IPS DF 6.9 (cell line): ENCODE results near the gene SEMA4C.

ENCODE experiments used
- DNase-seq: peaks from one replicate; pipeline ENCODE4 v3.0.0-alpha.2; 2013; ENCODE audit warnings: low read depth, low spot score
- H3K27ac ChIP-seq: one replicate; pipeline ENCODE4 v1.5.1; 2013; ENCODE audit warnings: low read length, control low read depth
- H3K27me3 ChIP-seq: 2 replicates; pipeline ENCODE4 v1.6.1; 2013; ENCODE audit warnings: mild to moderate bottlenecking, low read length; ENCODE audit not compliant: control insufficient read depth, insufficient read depth
- H3K36me3 ChIP-seq: 2 replicates; pipeline ENCODE4 v1.6.1; 2013; ENCODE audit warnings: low read length; ENCODE audit not compliant: control insufficient read depth, insufficient read depth
- H3K4me1 ChIP-seq: 2 replicates; pipeline ENCODE4 v1.6.1; 2013; ENCODE audit warnings: low read length; ENCODE audit not compliant: control insufficient read depth, insufficient read depth
- H3K4me3 ChIP-seq: 2 replicates; pipeline ENCODE4 v1.5.1; 2013; ENCODE audit warnings: mild to moderate bottlenecking, low read length
- H3K9me3 ChIP-seq: 2 replicates; pipeline ENCODE4 v1.6.1; 2013; ENCODE audit warnings: low read length, inconsistent platforms; ENCODE audit not compliant: control insufficient read depth, insufficient read depth
- WGBS: extraction: QIAGEN DNeasy Blood & Tissue Kit; methylation state at CpG from one replicate; pipeline ENCODE4 v1.1.7; 2013; ENCODE audit warnings: mixed read lengths, missing lambda C conversion rate; ENCODE audit not compliant: insufficient read length, insufficient coverage; 5-methylcytosine and 5-hydroxymethylcytosine counted together

SEMA4C gene

DNA sequence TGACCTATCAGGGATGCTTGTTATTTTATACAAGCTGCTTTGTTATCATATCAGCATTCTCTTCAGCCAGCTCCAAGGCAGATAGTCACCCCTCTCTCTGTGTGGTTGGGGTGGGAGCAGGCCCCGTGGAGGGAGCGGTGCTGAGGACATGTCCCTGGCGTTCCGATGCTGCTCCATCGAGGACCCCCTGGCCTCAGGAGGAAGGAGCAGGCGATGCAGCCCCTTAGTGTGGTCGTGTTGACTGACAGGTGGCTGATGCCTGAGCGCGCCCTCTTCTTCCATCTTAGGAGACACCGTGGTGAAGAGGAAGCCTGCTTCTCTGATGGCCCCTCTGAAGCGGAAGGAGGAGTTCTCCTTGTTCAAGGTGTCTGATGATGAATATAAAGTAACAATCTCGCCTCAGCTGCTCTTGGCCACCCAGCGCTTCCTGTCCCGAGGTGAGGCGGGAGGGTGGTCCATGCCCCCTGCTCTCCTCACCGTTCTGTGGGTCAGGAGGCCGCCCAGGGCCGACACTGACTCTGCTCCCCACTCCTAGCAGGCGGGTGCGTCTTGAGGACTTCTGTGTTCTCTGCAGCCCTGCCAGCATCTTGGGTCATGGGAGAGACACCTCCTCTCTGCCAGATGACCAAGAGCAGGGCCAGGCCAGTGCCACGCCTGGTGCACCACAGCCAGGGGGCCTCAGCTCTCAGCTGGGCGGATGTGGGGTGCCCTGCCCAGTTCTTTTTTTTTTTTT is 43.2 kb downstream of the SEMA4C start:
- no peaks in the 10 kb centered on the region for H3K9me3 ChIP-seq
- DNase-seq, result no peak
- H3K4me1 ChIP-seq, result no peaks in the 10 kb centered on the region
- no CpG with 5 or more reads among the region's 22 CpGs for WGBS
- no peak overlapping the region for H3K4me3 ChIP-seq
- no peaks in the 10 kb centered on the region for H3K27me3 ChIP-seq
- H3K27ac ChIP-seq, result no peak overlapping the region
- peaks cover 36% of the 10 kb centered on the region for H3K36me3 ChIP-seq

DNA sequence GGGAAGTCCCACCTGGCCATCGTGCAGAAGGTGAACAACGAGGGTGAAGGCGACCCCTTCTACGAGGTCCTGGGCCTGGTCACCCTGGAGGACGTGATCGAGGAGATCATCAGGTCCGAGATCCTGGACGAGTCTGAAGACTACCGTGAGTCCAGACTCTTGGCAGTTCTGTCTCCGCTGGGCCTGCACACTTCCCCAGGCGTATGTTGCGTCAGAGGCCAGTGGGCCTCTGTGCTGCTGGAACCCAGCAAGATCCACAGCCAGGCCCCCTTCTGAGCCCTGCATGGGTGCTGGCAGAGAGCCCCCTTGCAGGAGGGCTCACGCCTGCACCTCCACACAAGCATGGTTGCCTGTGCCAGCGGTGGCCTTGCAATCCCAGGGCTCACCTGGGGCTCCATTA is 44.8 kb downstream of the SEMA4C start:
- Histone ChIP-seq H3K9me3 (no peaks in the 10 kb centered on the region), H3K27ac (no peak overlapping the region), H3K27me3 (no peaks in the 10 kb centered on the region), H3K36me3 (peaks cover 31% of the 10 kb centered on the region), H3K4me1 (no peaks in the 10 kb centered on the region), H3K4me3 (no peak overlapping the region)
- WGBS, result no CpG with 5 or more reads among the region's 14 CpGs
- no peak for DNase-seq

DNA sequence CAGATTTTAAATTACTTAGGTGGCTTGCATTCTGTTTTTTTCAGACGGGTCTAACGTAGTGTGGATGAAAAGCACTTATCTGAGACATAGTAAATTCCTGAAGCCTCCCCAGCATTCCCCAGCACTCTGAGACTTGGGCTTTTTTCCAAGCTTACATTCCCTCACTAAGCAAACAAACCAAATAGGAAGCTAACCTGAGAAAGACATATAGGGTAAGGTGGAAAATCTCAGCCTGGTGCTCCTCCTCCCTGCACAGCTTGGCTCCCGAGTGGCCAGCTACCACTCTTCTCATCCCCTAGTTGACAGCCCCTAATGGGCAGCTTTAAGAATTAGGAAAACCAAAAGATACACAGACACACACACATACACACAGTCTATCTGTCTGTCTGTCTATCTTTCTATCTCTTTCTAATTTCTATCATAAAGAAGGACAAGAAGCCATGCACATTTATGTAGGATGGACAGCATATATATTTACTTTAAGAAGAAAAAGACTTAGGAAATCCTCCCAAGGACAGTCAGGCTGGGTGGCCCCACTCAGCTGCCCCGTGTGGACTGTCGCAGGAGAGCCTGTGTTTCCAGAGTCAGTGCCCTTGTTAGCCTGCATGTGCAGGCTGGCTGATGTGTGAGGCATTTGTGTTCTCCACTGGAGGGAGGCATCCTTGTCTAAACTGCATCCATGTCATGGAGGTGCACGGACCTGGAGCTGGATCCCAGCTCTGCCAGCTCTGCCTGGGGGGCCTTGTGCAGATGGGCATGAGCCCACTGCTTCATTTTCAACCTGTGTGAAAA is 45.6 kb downstream of the SEMA4C start:
- Histone ChIP-seq H3K36me3 (peaks cover 28% of the 10 kb centered on the region), H3K9me3 (no peaks in the 10 kb centered on the region), H3K27me3 (no peaks in the 10 kb centered on the region), H3K4me3 (no peak overlapping the region), H3K27ac (no peak overlapping the region), H3K4me1 (no peaks in the 10 kb centered on the region)
- no CpG with 5 or more reads among the region's 6 CpGs for WGBS
- DNase-seq, result no peak

- Histone ChIP-seq H3K4me1 (no peaks in the 10 kb centered on the region), H3K27ac (no peak overlapping the region), H3K27me3 (no peaks in the 10 kb centered on the region), H3K9me3 (no peaks in the 10 kb centered on the region), H3K36me3 (peaks cover 20% of the 10 kb centered on the region), H3K4me3 (no peak overlapping the region)
- DNase-seq, result no peak
- no CpG with 5 or more reads among the region's 11 CpGs for WGBS
These were observed 46.7 kb downstream of the SEMA4C start for GRCh38 chr2:96823198-96823597.

- WGBS, result no CpG with 5 or more reads among the region's 4 CpGs
- Histone ChIP-seq H3K4me3 (no peak overlapping the region), H3K9me3 (no peaks in the 10 kb centered on the region), H3K27me3 (no peaks in the 10 kb centered on the region), H3K36me3 (peaks cover 17% of the 10 kb centered on the region), H3K4me1 (0 out of 2 replicates have a peak, but pooled peaks cover 1% of the 10 kb centered on the region), H3K27ac (no peak overlapping the region)
- DNase-seq, result no peak
These were observed 47.1 kb downstream of the SEMA4C start for GRCh38 chr2:96822786-96823185.

- no peak for DNase-seq
- no peak overlapping the region for H3K4me3 ChIP-seq
- peaks cover 6% of the 10 kb centered on the region for H3K36me3 ChIP-seq
- no peaks in the 10 kb centered on the region for H3K9me3 ChIP-seq
- 0 out of 2 replicates have a peak, but pooled peaks cover 1% of the 10 kb centered on the region for H3K4me1 ChIP-seq
- H3K27me3 ChIP-seq, result no peaks in the 10 kb centered on the region
- WGBS, result no CpG with 5 or more reads among the region's 11 CpGs
- H3K27ac ChIP-seq, result no peak overlapping the region
These were observed 48.7 kb downstream of the SEMA4C start for GRCh38 chr2:96821113-96821675.

DNA sequence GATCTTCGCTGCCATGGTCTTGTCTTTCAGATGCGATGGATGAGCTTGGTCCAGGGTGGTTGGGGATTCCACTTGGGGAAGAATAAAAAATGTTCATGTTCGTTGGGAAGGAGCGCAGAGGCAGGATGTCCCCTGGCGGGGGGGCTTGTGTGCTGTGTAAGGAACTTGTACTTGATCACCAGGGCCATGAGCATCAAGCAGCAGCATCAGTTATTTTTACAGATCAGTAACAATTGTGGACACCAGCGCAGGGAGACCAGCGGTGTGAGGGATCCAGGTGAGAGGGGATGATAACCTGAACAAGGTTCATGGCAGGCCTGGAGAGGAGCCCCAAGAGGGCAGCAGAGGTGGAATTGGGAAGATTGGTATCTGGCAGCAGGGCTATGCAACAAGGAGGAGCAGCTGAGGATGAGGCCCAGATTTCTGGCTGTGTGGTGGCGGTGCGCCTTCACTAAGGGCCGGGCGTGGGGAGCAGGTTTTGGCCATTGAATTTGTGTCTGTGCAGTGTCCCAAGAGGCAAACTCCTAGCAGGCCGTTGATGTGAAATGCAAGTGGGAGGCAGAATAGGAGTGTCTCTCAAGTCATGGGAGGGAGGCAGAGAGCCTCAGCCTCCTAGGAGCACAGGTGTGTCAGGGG is 49.9 kb downstream of the SEMA4C start:
- Histone ChIP-seq H3K4me3 (no peak overlapping the region), H3K36me3 (peaks cover under 1% of the 10 kb centered on the region), H3K27me3 (no peaks in the 10 kb centered on the region), H3K4me1 (0 out of 2 replicates have a peak, but pooled peaks cover 1% of the 10 kb centered on the region), H3K27ac (no peak overlapping the region), H3K9me3 (no peaks in the 10 kb centered on the region)
- no CpG with 5 or more reads among the region's 12 CpGs for WGBS
- no peak for DNase-seq

GRCh38 chr2:96819128-96819875 is 50.6 kb downstream of the SEMA4C start:
- DNase-seq, result no peak
- H3K4me1 ChIP-seq, result 0 out of 2 replicates have a peak, but pooled peaks cover 1% of the 10 kb centered on the region
- H3K36me3 ChIP-seq, result no peaks in the 10 kb centered on the region; the same call in none of the 2 replicates
- H3K27ac ChIP-seq, result no peak overlapping the region
- no peaks in the 10 kb centered on the region for H3K9me3 ChIP-seq
- no peak overlapping the region for H3K4me3 ChIP-seq
- no CpG with 5 or more reads among the region's 10 CpGs for WGBS
- H3K27me3 ChIP-seq, result no peaks in the 10 kb centered on the region

- Histone ChIP-seq H3K4me3 (no peak overlapping the region), H3K27ac (no peak overlapping the region), H3K36me3 (no peaks in the 10 kb centered on the region; the same call in none of the 2 replicates), H3K4me1 (0 out of 2 replicates have a peak, but pooled peaks cover 1% of the 10 kb centered on the region), H3K9me3 (no peaks in the 10 kb centered on the region), H3K27me3 (no peaks in the 10 kb centered on the region)
- WGBS, result no CpG with 5 or more reads among the region's 8 CpGs
- no peak for DNase-seq
These were observed 52.0 kb downstream of the SEMA4C start for GRCh38 chr2:96817882-96818281.
